GM19240 (cell line): ENCODE results near the gene SMAD6.

Experiments
- DNase-seq: peaks from one replicate; pipeline ENCODE4 v3.0.0; 2011; ENCODE audit warnings: low spot score; ENCODE audit not compliant: insufficient read length

The SMAD6 gene

DNA sequence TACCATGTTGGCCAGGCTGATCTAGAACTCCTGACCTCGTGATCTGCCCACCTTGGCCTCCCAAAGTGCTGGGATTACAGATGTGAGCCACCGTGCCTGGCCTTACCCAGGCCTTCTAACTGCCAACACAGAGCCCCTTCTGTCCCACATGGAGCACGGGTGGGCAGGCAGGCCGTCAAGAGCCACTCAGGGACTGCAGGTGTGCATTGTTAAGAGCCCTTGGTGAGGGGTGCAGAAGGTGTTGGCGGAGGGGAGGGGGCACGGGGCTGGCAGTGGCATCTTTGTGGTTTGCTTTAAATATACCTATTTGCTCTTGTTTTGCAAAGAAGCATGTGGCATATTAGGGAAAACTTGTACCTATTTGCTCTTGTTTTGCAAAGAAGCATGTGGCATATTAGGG, 37.3 kb downstream of the SMAD6 start:
- no peak for DNase-seq

DNA sequence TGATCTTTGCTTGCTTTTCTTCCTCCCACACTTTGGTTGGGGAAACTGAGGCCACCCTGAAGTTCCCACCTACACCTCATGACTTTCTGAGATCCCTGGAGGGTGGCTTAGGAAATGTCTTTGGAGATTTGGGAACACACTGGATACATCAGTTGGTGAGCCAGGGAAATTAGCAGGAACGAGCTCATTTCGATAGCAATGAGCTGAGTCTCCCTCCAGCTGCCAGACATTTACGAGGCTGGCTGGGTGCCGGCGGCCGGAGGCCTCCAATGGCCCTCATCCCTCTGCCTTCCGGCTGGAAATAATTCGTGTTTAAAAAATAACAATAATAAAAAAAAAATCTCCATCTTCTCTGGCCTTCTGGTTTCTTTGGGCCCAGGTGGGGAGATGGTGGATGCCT, 38.8 kb downstream of the SMAD6 start:
- no peak for DNase-seq

DNA sequence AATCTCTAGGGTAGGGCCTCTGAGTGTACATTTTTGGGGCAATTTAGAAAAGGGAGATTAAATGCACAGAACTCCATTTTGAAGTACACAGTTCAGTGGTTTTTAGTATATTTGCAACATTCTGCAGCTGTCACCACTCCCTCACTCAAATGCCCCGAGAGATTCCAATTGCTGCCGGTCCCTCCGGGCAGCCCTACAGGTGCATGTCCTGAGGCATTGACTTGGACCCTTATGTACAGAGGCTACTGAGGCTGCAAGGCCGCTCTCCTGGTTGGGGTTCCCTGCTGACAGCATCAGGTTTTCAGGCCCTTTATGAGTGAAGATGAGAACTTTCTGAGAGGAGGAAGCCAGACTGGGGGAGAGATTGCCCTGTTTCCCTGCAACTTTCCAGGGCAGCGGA, 39.6 kb downstream of the SMAD6 start:
- DNase-seq = no peak

DNA sequence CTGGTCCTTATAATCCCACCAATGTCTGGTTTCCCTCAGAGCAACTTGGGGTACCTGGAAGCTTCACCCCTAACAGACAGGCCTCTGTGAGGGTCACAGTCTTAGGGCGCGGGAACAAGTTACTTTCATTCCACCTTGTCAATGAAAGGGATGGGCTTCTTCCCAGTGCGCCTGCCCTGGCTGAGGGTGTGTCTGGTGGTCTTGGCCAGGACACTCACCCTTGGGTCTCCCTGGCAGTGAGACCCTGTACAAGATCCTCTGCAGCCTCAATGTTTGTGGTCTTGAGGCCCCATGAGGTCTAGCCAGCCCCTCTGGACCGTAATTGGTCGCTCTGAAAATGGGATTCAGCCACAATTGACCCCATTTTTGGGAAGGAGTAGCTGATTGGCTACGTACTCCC, 40.2 kb downstream of the SMAD6 start:
- DNase-seq = no peak

DNA sequence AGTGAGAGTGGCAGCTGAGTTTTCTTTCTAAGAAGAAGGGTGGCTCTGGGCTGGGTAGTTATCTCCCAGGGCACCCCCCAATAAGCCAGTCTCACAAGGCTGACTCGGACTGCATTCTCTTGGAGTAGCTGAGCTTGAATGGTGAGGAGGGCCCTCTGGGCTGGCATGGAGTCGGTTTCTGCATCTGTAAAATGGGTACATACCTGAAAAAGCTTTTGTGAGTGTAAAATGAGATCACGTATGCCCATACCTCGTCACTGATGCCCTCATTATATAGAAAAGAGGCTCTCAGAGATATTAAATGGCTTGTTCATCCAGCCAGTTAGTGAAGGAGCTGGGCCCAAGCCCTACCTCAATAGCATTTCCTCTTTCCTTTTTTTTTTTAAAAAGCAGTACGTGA, 41.2 kb downstream of the SMAD6 start:
- no peak for DNase-seq

DNA sequence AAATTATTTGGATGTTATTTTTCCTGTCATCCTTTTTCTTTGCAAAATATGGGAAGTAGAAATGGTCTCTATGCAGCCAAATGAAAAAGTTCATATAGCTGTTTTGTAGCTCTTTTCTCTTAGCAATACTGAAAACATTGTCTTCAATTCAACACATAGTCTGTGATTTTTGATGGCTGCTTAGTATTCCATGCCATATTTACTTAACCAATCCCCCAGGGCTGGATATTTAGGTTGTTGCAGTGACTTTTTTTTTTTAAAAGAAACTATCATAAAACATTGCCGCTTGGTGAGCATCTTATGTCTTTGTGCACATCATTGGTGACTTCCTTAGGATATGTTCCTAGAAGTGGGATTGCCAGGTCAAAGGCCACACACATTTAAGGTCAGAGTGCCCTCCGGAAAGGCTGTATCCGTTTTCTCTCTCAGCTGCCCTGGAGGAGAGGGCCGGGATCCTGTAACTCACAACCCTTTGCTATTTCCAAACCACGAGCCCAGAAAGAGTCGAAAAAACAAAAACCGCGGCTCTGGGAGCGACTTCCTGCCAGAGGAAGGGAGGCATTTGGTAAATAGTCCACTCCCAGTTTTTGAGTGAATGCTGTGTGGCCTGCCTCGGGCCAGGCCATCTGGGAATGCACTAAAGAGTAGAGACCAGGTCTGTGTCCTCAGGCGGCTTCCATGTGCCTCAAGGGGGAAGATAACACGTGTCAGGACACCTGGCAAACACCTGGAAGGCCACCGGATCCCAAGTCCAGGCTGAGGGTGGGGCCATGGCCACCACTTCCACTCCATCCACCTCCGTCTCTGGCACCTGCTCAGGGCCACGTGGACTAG, 41.9 kb downstream of the SMAD6 start:
- DNase-seq = no peak

DNA sequence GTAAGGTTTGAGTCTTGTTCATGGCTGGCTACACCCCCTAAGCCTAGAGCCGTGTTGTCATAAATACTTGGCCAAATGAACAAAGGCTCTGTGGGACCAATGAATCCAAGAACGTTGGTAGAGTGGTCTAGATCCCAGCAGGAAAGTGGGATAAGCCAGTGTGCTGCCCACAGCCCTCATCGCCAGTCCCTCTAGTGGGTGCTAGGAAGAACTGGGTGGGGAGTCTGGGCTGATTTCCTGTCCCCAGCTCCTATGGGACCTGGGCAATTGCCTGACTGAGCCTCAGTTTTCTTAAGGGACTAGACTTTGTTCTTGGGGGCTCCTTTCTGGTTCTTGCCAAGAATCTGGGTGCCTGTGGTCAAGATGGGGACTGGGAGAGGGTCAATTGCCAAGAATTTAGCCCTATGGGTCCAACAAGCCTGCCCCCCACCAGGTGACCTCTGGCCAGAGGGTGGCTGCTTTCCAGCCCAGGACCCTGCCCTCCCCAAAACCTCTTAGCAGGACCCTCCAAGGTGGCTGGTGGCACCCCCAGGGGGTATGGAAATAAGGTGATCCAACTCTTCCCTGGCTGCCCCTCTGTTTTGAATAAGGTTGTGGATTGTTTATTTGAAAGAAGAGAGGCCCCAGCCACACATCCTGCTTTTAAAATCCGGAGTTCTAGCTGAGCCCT, 42.7 kb downstream of the SMAD6 start:
- DNase-seq = no peak

DNA sequence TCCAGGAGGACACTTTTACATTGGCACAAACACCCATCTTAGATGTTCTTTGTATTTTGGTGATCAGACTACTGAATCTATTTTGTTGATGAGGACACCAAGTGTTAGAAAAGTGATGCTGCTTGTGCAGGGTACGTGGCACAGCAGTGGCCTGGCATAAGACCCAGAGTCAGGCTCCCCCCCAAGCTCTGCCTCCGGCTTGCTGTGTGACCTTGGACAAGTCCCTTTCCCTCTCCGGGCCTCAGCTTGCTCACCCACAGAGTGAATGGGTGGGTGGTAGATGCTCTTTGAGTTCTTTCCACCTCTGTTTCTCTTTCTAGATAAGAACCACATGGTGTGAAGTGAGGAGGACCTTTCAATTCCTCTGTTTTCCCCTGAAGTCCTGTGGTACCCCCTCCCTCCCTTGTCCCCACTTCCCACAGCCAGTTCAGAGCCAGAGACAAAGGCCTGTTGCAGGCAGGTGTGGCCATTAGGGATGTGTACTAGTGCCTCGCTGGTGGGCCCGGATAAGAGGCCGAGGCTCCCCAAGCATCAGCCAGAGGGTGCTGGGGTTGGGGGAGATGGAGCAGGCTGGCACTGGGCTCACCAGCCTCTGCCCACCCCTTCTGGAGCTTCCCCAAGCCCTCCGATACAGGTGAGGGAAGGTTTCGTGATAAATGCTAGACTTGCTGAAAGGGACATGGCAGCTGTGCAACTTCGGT, 43.6 kb downstream of the SMAD6 start:
- no peak for DNase-seq

DNA sequence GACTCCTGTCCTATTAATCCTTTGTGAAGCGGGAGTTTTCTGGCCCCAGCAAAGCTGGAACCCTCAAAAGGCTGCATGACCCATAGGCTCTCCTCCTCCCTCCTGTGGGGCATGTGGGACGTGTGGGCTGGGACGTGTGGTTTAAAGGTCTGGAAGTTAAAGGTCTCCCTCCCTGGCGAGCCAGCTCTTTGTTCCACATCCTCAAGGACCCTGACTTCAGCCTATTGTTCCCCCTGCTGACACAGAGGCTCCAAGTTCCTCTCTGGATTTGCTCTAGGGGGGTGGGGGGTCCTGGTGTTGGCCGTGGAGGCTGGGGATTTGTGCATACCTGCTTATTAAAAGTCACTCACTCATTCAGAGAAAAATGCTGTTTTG, 44.2 kb downstream of the SMAD6 start:
- no peak for DNase-seq

DNA sequence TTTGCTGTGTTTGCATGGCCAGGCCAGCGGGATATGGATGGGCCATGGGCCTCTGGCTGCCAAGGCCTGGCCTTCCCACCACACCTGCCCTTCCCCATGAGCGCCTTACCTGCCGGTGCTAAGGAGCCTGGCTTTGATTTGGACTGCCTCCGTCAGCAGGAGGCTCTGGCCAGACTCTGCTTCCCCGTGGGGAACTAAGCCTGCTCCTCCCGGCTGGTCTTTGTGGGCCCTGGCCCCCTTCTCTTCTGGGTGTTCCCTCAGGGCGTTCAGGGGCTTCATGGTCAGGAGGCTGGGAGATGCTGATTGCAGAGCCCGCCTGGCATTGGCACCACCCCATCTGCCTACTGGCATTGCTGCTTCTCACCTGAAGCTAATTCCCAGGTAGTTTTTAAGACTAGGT, 45.2 kb downstream of the SMAD6 start:
- no peak for DNase-seq

DNA sequence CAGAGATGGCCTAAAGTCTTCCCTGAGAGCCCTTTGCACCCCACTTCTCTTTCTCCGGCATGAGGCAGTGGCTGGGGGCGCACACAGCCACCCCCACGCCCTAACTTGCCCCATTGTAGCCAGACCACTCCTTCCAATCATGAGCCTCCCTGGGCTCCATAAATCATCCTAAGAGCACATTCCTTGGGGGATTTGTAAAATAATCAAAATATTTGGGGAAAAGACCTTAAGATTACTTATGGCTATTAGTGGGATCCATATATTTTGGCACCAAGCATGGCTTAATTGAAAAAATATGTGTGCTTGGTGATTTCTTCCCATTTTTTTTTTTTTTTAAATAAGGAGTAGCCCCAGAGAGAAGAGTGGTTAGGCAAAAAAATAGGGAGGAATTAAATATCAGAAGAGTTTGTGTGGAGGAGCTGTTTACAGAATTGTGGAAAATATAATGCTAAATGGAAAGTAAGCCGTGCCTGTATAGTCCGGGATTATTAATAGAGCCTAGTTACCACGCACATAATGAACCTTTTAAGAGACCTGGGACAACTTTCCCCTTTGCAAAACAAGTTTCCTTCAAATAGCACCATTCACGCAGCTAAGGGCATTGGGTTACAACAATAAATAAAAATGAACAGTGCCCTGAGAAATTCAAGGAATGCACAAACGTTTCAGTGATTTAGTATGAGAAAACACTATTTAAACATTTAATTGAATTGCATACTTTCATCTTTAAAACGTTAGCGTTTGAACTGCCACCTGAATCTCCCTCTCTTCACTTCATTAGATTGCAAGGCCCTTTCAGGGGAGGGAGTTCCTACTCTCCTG, 46.1 kb downstream of the SMAD6 start:
- no peak for DNase-seq

DNA sequence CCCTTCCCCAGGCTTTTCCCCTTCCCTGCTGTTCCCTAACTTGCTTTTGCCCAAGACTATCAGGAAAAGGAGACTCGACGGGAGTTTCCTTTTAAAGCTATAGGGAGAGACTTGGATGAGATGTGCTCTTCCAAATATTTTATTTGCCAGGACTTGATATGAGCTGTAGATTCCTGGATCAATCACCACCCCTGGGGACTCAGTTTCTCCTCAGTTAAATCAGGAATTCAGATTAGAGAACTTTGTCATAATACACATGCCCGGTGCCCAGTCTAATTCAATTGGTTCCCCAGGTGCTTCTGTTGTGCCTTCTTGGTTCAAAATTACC, 46.6 kb downstream of the SMAD6 start:
- DNase-seq = no peak

DNA sequence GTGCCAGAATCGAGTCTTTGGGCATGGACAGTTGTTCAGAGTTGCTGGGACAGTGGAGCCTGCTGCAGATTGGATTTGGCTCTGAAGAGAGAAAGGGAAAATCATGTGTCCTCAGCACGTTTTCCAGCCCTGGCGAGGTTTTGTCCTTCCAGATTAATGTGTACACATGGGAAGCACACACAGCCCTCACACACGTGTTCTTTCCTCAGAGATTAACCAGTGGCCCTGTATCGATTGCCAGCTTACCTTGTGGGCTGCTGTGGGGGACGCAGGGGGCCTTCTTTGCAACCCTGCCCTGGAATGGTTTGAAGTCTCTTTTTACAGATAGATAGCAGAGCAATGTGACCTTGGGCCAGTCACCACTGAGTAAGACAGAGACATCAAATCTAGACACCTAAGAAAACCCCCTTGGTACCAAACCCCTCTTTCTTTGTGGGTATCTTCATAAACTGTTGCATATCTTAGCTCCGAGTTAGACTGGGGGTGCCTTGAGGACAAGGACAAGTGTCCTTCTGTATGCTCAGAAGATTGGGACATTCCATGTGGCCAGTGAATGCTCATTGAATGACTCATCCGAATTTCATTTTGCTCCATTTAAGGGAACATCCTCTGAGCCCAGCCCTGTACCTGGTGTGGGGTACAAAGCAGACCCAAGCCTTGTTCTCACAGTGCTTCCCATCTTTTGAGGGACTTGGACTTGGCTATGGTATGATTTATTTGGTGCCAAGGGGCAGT, 48.0 kb downstream of the SMAD6 start:
- no peak for DNase-seq

DNA sequence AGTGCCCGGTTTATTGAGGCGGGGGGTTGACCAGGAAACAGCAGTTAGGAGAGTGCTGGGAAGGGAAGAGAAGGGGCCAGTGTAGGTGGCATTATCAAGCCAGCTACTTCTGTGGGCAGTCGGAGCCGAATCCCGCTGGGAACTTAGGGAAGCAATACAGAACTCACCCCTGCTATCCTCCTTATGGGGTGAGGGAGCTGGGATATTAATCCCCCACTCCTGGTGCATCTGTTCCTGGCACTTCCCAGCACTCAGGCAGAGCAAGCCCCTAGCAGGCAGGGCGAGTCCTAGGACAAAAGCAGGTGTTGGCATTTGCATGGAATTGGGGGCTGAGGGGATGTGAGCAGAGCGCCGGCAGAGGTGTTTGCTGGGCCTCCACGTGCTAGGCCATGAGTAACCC, 48.6 kb downstream of the SMAD6 start:
- DNase-seq = no peak

DNA sequence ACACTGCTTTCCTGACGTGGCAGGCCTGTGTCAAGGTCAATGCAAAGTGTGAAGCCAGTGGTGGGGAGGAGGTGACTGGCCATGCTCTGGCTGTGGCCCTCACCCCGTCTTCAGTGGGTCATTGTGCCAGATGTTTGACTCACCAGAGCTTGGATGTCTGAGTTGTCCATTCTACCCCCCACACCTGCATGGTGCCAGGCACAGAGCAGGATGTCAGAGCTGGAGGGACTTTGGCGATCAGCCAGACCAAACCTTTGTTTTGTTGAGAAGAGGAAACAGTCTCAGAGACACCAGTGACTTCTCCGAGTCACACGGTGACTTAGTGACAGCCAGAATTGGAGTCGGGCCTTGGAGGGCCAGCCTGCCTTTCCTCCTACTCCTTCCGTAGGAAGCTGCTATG, 49.5 kb downstream of the SMAD6 start:
- no peak for DNase-seq

DNA sequence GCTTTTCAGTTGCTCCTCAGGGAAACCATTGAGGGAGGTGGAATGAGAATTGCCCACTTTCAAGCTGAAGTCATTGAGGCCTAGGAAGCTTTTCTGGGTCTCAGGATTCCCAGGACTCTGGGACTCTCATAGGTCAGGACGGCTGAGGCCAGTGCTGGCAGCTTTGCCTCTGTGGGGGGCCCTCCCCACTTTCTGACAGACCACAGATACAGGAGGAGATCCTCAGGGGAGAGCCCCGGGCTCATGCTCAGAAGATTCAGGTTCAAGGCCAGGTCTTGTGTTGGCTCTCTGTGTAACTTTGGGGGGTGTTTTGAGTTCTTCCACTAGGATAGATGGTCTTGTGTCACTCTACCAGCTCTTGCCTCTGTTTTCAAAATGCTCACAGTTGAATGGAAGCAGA, 50.0 kb downstream of the SMAD6 start:
- no peak for DNase-seq

DNA sequence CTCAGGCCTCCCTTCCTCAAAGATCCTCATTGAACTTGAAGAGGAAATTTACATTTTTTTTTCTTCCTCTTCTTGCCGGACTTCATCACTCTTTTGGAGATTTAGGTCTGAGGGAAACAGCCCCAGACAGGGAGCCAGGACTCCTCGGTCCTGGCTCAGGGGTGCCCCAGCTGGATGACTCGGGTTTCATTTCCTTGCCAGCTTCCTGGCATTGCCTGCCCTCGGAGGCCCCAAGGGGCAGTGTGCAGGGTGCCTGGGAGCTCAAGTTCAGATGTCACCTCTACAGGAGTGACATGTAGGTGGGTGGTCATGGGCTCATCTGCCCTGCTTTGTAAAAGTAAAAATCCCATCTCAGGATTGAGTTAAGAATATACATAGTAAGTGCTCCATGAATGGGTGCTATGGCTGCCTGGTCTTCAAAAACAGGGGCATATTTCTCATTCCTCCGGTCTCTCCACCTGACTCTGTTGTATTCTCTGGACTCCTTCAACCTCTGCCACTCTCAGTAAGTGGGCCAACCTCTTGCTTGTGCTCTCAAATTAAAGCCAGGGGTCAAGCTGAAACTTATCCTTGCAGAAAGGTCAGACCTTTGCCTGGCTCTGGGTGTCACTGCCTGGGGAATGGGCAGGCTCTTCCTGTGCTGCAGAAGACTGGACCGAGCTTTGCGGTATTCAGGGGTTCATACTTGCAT, 51.8 kb downstream of the SMAD6 start:
- no peak for DNase-seq

DNA sequence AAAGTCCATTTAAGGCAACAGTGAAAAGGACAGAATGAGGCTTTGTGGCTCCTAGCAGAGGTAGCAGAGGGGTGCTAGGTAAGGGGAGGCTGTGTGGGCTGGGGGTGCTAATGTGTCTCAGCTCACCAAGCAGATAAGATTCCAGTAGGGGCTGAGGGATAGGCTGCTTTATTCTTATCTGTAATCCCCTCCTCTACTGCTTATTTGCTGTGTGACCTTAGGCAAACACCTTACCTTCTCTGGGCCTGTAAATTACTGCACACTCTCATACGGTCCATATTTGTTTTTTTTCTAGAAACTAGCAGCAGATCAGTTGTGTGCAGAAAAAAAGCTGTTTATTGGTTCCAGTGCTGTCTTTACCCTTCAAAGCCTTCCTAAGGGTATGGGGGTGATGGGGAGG, 52.8 kb downstream of the SMAD6 start:
- DNase-seq = no peak

DNA sequence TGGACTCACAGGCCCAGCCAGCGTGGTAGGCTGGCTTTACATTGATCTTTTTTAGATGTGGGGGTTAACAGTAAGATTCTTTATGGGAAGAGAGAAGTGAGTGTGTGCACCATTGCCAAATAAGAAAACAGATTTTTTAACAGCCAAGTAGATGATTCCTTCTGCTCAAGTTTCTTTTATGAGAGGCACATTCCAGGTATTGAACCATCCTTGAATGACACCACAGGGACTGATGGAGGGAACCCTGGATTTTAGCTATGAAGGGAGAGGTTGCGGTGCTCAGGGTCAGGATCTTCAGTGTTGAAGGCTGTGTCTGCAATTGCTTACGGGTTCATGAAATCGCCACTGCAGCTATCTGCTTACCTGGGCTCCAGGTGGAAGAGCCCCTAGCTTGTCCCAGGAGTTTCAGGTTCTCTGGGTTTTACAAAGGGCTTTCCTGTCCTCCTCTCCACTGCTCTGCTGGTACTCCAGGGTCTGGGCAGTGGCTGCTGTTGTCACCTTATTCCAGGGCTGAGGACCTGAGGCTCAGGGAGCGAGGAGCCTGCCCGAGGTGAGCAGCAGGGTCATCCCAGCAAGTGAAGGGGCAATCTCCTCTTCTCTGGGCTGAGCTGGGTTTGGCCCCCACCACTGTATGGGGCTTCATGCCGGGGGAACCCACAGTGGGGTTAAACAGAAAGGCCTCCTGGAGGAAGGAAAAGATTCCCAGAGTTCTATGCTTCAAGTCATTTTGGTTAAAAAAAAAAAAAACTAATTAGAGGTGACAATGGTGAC, 53.4 kb downstream of the SMAD6 start:
- DNase-seq = no peak

DNA sequence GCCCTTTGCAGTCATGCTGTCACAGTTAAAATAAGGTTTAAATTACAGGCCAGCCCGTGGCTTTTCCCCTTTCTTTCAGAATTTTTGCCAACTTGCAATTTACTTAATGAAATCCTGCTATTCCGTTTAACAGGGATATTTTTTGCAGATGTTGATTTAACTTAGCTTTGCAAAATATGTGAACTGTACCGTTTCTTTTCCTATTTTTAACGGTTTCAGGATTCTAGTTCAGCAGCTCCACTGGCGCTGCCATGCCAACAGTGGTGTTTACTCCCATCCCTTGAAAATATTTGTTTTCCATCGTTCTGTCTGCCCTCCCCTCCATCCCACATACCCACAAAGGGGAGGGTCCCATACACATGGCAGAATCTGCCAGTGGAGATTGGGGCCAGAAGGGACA, 54.3 kb downstream of the SMAD6 start:
- no peak for DNase-seq
